NCI-H2171 treated with DMSO at 0.1 percent for 48 hours (cell line): ENCODE data around the gene FSTL4.

Source experiments
- DNase-seq: peaks from one replicate; lab custom pipeline; 2025; lab: John Stamatoyannopoulos, UW

Gene FSTL4

GRCh38 chr5:133241179-133242092 is 370.9 kb downstream of the FSTL4 start:
- DNase-seq: no peak

DNA sequence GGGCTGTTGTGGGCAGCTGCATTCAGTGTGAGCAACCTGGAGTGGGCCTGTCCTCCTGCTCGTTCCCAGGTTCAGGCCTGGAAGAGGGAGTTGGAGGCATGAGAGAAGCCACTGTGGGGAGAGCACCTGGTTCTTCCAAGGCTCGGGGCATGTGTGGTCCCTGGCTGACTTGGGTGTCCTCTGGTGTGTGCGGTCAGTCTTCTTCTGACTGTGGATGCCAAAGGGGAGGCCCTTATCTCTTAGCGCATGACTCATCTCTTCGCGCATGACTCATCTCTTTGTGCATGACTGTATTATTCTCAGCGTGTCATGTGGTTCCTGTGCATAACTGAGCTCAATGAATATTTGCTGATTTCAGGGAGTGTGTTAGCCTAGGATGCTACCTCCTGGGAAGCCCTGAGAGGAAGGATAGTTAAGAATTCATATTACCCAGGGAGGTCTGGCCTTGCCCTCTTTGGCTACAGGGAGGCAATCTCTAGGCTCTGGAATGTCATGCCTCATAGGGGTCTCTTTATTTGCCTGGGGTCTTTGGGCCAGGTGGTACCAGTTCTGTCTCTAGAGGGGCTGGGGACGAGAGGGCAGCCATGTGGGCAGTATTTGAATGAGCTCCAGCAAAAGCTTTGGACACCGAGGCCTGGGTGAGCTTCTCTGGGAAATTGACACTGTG is 371.8 kb downstream of the FSTL4 start:
- no peak for DNase-seq

DNA sequence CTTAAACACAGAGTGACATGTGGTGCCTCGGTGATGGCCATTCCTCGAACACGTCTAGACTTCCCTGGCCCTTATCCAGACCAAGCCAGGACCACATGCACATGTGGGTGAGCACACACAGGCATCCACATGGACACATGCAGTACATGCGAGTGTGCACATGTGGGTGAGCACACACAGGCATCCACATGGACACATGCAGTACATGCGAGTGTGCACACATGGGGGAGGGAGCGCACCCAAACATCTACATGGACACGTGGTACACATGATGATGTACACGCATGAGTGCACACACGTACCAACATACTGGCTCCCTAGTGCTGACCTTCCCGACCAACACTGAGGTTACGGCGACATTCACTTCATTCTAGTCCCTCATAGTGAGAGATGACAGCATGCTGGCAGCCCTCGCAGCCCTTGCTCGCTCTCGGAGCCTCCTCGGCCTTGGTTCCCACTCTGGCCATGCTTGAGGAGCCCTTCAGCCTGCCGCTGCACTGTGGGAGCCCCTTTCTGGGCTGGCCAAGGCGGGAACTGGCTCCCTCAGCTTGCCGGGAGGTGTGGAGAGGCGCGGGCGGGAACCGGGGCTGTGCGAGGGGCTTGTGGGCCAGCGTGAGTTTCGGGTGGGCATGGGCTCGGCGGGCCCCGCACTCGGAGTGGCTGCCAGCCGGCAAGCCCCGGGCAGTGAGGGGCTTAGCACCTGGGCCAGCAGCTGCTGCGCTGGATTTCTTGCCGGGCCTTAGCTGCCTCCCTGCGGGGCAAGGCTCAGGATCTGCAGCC is 373.7 kb downstream of the FSTL4 start:
- no peak for DNase-seq

DNA sequence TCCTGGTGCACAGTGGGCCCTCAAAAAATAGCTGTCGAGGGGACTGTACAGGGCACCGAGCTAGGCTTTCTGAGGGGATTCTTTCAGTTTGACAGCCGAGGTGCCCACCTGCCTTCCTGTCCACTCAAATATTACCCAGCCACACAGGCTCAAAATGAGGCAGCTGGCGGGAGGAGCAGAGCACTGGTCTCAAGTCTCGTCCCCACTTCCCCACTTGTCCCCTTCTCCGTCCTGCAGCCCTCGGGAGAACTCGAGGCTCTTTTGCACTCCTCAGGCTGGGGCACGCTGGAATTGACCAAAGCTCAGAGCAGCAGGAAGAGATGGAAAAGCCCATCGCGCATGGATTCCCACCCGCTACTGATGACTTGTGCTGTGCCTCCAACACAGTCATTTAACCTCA is 375.4 kb downstream of the FSTL4 start:
- DNase-seq: no peak

- DNase-seq: no peak
Observed at GRCh38 chr5:133236541-133236951, 375.8 kb downstream of the FSTL4 start.

DNA sequence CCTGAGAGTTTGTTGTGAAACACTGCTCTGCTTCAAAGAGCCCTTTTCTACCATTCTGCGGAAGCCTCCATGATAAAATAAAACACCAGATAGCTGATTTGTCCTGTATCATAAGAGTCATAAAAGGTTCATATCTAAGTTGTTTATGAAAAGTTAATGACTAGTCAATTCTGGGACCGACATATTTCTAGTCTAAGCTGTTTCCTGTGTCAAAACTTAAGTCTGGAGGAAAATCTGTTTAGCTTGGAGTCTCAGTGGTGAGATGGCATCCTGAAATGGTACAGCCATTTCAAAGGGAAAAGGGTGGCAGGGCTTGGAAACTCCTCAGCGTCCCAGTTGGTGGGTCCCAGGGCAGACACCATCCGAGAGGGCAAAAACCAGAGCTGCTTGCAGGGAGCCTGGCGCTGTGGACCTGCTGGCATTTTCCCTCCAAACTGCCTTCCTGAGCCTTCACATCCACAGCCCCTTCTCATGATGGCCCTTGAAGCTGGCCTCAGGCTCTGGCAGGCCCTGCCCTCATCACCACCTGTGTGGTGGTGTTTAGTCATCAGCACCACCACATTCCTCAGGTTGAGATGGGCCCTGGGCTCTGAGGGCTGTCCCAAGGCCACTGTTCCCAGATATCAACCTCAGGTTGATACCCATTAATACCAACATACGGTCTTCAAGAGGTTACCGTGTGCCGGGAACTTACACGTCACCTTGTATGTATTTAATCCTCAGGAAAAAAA is 376.5 kb downstream of the FSTL4 start:
- DNase-seq: no peak

DNA sequence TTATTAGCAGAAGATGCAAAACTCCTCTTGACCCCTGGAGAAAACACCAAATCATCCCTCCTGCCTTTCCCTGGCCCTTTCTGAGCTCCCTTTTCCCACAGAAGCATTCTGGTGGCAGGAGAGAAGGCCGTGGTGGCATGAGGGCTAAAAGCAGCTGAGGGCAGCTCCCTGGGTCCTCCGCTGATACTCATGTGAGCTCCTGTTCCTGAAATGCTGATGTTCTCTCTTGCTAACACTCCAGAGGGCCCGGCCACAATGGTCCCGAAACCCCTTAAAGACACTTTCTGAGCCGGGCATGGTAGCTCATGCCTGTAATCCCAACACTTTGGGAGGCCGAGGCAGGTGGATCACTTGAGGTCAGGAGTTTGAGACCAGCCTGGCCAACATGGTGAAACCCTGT is 377.4 kb downstream of the FSTL4 start:
- DNase-seq: no peak

DNA sequence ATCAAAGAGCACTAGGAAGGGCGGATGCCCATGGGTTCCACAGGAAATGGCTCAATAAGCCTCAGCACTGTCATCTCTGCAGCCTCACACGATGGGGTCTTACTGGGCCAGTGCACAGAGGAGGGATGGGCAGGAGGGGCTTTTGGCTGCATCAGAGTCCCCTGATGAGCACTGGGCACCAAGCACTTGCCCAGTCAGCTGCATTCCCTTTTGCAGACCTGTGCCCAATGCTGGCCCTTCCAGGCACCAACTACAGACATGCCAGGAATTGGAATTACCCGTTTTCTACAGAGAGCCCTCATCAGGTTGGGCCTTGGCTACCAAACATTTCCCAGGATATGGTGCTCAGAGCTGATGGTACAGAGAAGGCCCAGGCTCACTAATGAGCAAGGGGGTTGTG is 378.1 kb downstream of the FSTL4 start:
- no peak for DNase-seq

- no peak for DNase-seq
Observed at GRCh38 chr5:133233616-133234015, 378.7 kb downstream of the FSTL4 start.

DNA sequence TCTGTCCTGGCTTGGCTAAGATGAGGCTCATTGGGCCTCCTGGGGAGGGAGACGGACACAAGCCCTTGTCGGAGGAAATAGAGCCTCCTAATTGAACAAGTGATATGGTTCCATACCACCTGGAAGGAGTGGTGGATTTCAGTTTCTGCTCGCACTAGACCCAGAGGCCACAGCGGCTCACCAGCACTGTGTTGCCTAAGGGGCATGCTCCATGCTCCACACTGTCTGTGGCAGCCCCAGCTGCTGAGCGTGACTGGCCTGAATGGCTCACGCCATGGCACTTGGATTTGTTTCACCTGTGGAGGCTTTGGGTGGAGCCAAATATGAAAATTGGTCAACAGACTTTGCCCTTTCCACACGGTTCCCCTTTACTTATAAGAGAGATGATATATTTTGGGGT is 379.4 kb downstream of the FSTL4 start:
- no peak for DNase-seq

DNA sequence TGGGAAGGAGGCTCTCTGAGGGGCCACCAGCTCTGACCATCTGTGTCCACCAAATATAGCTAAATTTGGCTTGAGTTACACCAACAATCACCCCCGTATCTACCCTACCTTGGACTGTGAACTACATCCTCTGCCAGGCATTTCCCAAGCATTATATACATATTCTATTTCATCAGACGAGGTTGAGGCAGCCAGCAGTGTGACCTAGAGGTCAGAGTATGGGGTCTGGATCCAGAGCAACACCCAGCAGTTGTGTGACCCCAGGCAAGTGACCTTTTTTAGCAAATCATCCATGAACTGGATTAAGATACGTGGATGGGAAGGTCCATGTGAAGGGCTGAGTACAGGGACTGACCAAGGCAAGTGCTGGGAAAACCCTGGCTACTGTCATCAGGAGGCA is 379.9 kb downstream of the FSTL4 start:
- no peak for DNase-seq

GRCh38 chr5:133232011-133232410 is 380.3 kb downstream of the FSTL4 start:
- no peak for DNase-seq

GRCh38 chr5:133230823-133231578 is 381.3 kb downstream of the FSTL4 start:
- no peak for DNase-seq

GRCh38 chr5:133229931-133230664 is 382.2 kb downstream of the FSTL4 start:
- no peak for DNase-seq

- DNase-seq: no peak
Observed at GRCh38 chr5:133228316-133228715, 384.0 kb downstream of the FSTL4 start.

- no peak for DNase-seq
Observed at GRCh38 chr5:133227897-133228296, 384.4 kb downstream of the FSTL4 start.

DNA sequence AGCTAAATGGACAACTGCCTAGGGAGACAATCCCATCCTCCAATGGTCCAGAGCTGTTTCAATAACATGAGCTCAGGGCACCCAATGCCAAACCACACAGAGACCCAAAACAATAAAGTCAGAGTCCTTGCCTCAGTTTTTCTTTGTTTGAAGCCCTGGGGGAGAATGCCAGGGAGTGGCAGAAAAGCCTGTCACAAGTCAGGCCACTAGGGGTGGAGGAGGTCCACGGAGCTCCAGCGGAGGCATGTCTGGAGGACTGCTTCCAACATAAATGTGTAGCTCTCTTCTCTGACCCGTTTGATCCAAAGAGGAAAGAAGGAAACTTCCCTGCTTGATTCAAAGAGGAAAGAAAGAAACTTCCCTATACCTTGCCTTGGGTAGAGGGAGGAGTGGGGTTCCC is 385.3 kb downstream of the FSTL4 start:
- DNase-seq: no peak

DNA sequence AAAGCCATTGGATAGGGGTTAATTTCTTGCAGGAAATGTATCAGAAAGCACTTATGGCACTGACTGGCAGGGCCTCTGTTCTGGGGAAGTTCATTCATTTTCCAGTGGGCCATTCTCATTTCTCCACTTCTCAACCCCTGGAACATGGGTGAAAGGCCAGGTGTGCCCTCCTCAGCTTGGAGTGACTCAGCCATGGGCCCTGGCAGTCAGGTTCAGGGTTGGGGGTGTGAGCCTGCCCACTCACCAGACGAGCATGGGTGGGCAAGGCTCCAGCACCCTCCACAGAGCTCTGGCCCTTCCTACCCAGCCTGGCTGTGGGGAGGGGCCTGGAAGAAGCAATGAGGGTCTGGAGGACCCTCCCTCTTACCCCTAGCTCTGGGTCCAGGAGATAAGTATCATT is 386.2 kb downstream of the FSTL4 start:
- no peak for DNase-seq

DNA sequence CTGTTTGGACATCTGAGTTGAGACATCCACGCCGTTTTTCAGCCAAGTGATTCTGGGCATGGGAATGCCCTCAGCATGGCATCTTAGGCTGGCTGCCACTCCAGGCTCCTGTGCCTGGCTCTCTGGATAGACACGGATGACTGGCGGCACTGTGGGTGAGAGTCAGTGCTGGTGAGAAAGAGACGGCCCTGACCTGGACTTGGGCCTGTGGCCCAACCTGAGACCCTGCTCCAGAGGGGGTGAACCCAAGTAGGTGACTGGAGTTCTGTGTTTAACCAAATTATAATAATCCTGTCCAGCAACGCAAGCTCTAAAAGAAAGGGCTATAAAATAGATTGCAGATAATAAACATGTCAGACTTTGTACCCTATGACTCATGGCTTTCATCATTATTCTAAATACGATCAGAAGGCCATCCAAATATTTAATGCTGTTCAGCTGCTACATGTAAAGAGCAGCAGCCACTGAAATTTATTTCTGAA is 386.6 kb downstream of the FSTL4 start:
- no peak for DNase-seq

DNA sequence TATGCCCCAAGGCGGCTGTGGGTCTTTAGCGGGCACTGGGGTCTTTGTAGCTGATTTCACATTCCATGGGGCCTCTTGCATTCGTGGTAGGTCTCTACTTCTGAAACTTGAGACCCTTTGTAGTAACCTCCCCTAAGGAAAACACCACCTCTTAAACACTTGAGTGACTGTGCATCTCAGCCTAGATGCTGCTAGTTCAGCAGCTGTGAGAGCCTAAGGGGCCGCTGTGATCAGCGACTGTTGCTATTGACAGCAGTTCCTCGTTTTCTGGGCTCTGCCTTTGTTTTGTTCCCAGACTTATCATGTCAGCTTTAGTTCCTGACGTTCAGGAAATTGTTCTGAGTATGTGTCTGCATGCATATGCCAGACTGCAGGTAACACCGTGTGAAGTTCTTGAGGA is 389.4 kb downstream of the FSTL4 start:
- peak; percentile 26 for DNase-seq
